HG03025 (cell line): Measurements from ENCODE around the gene MUC6.
"Not testable (repeated sequence)": the region's sequence is repeated elsewhere in the genome, so short reads cannot be mapped to it uniquely, and the experiment has no call there.

Source experiments
- ATAC-seq: cut with Tn5 transposase; IDR thresholded peaks from one replicate; pipeline ENCODE4 v1.9.1; 2021; ENCODE audit warnings: mild to moderate bottlenecking, moderate library complexity; ENCODE audit not compliant: unreplicated experiment, low FRiP score

Gene MUC6

GRCh38 chr11:1024597-1025409 is 11.7 kb downstream of the MUC6 start:
- ATAC-seq = no peak

GRCh38 chr11:1023811-1024596 is 12.5 kb downstream of the MUC6 start:
- ATAC-seq = no peak

- ATAC-seq = no peak
These were observed 13.4 kb downstream of the MUC6 start for GRCh38 chr11:1022908-1023810.

- ATAC-seq = no peak
These were observed 14.1 kb downstream of the MUC6 start for GRCh38 chr11:1022411-1022810.

- no peak for ATAC-seq
These were observed 16.2 kb downstream of the MUC6 start for GRCh38 chr11:1020211-1020905.

GRCh38 chr11:1019321-1019910 is 17.1 kb downstream of the MUC6 start:
- no peak for ATAC-seq

DNA sequence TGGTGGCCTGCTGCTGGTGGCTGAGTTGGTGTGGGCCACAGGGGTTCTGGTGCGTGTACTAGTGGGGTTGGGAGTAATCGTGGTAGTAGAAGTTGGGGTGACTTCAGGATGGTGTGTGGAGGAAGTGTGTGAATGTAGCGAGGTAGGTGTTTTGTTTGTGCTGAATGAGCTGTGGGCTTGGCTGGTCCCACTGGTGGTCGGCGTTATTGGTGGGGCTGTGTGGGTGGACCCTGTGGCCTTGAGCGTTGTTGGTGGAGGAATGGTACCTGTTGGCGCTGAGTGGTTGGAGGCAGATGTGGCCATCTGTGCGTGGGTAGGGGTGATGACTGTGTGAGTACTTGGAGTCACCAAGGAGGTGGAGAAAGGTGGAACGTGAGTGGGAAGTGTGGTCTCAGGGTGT is 18.4 kb downstream of the MUC6 start:
- ATAC-seq = no peak

- ATAC-seq = no peak
These were observed 19.1 kb downstream of the MUC6 start for GRCh38 chr11:1017269-1018005.

DNA sequence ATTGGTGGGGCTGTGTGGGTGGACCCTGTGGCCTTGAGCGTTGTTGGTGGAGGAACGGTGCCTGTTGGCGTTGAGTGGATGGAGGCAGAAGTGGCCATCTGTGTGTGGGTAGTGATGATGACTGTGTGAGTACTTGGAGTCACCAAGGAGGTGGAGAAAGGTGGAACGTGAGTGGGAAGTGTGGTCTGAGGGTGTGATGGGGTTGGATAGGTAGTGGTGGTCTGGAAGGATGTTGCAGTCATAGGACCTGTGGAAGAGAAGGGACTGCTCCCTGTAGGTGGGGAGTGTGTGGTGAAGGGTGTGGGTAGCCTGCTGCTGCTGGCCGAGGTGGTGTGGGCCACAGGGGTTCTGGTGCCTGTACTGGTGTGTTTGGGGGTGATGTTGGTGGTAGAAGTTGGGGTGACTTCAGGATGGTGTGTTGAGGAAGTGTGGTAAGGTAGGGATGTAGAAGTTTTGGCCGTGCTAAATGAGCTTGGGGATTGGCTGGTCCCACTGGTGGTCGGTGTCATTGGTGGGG is 19.9 kb downstream of the MUC6 start:
- not testable (repeated sequence) for ATAC-seq

GRCh38 chr11:1015826-1016545 is 20.5 kb downstream of the MUC6 start:
- no peak for ATAC-seq

DNA sequence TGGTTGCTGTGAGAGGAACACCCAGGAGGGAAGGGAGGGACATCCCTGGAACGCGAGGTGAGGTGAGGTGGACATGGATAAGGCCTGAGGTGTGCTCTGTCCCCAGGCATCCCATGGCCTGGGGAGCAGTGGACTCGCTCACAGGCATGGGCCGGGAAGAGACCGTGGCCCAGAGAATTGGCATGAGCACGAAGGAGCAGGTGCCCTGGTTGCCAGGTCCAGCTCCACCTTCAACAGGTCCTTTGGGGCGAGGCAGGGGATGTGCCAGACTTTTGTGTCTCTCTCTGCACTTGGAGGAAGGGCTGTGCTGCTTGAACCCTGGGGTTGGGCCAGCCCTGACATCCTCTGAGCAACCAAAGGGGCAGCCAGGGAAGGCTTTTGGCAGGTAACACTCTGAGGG is 21.5 kb downstream of the MUC6 start:
- no peak for ATAC-seq

DNA sequence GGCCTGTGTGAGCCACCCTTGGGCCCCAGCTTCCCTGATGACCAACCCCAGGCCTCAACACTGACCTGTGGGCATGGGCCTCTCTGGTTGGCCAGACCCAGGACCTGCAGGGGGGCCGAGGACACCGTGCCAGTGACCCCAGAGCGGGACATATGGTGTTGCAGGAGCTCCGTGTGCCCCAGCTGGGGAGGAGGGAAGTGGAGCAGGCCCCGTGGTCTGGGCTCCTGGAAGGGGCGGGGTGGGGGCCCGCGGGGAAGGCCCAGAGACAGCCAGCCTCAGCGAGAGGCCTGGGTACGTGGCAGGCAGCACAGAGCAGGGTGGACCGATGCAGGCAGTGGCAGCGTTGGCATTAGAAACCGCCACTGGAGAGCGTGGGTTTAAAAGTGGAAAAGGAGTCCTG is 22.2 kb downstream of the MUC6 start:
- no peak for ATAC-seq

- no peak for ATAC-seq
These were observed 22.9 kb downstream of the MUC6 start for GRCh38 chr11:1013631-1013935.

DNA sequence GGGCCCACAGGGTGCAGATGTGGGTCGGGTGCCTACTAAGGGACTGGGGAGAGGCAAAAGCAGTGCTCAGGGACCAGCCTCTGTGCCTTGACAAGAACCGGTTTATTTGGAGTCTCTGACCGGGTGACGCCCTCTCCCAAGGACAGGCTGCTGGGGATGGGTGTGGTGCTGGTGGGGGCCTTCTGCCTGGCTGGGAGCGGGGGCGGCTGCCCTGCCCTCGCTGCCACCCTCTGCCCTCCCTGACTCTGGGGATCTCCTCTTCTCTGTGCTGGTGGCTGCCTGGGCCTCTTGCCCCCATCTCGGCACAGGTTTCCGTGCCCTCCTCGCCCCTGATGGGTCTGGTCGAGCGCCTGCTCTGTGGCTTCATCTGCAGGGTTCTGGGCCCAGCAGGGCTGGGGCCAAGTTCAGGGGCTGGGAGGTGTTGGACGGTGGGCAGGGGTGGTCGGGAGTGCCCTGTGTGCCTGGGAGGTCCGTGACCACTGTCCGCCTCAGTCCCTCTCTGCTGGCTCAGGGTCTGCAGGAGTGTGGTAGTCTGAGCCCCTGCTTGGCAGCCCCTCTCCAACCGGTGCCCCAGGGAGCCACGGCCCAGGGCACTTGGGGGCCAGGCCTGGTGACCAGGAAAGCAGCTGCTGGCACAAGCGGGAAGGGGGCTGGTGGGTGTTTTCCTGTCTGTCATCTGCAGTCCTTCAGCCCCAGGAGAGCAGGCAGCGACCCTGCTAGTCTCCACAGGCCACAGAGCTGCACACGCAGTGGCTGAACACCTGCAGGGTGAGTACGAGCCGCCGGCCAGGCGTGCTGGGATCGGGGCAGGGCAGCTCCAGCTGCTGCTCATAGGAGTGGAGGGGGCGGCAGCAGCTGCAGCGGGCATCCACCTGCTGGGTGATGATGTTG is 23.5 kb downstream of the MUC6 start:
- no peak for ATAC-seq

DNA sequence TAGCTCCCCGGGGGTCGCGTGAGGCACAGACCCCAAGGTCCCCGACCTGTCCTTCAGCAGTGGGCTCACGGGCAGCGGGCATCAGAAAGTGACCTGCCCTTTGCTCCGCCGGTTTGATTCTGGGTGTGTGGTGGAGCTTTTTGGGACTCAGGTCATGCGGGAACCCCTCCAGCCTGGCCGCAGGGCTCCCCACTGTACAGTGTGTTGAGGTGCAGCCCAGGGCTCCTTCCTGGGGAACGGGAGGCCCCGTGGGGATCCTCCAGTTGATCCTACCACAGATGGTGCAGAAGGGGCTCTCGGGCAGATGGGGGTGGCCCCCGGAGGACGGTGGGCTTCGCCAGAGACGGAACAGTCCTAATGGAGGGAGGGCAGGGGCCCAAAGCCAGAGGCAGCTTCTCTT is 24.2 kb downstream of the MUC6 start:
- no peak for ATAC-seq

DNA sequence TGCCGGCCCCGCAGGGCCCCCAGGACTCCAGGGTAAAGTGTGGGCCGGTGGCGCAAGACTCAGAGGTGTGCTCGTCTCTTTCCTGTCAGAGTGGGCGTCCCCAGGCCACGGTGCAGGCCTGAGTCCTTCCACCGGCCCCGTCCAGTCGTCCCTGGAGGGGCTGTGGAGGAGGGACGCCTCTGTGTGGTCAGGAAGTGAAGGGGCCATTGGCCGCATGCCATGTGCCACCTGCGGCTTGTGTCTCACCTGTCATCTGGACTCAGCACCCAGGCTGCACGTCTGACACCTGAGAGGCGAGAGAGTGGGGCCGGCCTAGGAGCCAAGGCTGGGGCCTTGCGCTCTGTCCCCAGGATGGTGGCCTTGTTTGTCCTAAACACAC is 25.2 kb downstream of the MUC6 start:
- ATAC-seq = no peak

DNA sequence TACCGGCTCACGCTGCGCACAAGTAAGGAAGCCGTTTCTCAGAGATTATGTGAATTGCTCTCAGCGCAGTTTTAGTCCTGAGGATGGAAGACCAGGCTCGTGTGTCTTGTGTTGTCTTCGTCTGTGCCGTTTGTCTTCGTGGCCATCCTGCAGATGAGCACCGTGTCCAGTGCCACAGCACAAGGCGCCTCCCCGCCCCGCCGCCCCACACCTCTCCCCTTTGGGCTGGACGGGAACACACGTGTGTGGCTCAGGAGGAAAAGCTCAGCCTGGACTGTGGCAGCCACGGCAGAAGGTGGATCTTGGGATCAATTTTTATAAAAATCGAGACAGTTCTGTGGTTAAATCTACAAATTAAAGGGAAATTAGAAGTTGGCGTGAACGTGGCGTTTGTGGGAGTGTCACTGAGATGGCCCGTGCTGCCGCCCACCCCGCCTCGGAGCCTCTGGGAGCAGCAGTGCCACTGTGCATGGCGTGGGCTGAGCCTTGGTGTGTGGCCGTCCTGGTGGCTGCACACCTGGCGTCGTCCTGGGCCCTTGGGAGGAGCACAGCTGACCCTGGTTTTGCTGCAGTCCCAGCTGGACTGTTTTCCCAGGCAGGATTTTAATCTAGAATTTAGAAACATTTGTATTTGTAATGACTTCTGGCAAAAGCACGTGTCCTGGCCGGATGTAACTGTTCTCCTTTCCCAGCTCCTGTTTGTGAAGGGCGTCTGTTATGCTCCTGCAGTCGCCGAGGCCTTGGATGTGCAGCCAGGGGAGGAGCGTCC is 25.8 kb downstream of the MUC6 start:
- no peak for ATAC-seq
